ELF-1 (cell line): ENCODE data around the gene DTX3L.

ENCODE experiments used
- DNase-seq: peaks from one replicate; pipeline ENCODE4 v3.0.0-alpha.2; 2016; ENCODE audit warnings: low read depth, low spot score

The DTX3L gene

DNA sequence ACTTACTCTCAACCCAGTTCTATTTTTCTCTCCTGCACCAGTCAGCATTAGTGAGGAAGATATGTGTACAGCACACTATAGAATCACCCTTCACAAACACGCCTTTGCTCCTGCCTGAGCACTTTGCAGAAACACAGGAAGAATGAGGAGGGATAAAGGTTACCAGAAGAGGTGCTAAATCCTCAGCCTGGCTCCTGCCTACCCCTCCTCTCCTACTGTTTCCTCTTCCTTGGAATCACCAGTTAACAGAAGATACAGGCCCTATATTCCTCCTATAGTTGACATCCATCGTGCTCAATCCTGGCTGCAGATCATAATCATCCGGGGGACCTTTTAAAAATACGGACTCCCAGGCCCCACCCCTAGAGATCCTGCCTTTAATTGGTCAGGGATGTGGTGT is 42.2 kb downstream of the DTX3L start:
- DNase-seq: no peak

DNA sequence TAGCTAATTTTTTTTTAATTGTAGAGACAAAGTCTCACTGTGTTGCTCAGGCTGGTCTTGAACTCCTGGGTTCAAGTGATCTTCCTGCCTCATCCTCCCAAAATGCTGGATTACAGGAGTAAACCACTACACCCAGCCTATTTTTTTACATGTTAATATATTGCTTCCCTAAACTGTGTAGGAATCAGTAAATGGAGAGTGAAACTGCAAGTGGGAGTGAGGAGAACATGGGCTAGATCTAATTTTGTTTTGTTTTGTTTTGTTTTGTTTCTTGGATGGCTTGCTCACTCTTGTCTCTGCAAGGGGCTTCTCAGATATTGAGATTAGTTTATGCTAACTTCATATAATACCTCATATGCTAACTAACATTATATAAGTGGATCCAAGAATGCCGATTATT is 44.8 kb downstream of the DTX3L start:
- DNase-seq: no peak

DNA sequence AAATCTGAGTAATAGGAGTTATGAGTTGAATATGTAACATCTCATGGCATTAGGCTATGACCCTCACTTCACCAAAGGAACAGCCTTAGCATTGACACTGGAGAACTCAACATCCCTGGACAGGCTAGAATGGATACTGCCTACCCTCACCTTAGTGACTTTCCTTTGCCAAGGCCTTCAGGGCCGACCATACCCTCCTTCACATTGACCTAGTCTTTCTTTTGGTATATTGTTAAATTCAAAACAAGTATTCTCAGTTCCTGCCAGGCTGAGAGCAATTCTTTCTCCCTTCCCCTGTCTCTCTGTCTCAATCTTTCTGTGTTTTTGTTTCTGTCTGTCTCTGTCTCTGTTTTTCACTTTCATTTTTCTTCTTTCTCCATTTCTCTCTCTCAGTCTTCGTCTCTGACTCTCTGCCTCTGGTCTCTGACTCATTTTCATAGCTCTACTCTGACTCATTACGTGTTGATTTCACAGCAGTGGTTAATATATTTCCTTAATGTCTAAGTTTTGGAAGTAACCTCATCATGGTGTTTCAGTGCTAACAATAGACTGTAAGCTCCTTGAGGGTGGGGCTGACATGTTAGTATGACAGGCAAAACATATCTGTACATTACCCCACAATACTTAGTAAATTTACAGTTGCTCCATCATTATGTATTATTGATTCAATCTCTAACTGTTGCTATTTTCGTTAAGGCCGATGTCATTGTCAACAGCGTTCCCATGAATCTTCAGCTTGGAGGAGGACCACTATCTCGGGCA is 45.8 kb downstream of the DTX3L start:
- DNase-seq: no peak

DNA sequence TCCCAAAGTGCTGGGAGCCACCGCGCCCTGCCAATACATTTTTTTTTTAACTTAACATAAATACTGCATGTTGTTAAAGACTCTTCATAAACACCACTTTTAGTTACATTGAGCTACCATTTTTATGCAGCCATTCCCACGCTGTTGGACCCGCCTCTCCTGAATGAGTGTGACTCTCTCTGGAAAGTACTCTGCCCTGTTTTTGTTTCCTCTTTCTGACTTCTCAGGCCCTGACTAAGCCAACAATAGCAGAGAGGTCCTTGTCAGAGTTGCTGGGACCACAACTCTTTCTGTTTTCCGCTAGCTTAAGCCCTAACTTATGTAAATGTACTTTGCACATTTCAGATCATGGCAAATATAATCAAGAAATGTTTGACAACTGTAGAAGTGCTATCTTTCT is 48.6 kb downstream of the DTX3L start:
- DNase-seq: no peak

DNA sequence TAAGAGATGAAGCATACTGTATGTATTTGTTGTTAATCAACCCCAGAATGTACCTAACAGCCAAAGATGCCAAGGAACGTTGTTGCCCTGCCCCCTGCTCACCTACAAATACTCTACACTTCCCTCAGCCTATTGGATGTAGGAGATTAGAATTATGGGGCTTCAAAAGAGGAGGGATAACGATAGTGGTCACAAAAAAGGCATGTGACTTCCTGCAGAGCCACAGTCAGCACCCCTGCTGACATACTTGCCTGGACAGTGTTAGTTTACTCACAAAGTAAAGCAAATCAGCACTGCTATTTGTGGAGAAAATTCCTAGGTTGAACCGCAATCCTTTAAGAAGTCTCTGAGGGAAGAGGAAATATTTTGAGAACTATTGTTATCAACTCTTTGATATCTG is 51.2 kb downstream of the DTX3L start:
- no peak for DNase-seq

DNA sequence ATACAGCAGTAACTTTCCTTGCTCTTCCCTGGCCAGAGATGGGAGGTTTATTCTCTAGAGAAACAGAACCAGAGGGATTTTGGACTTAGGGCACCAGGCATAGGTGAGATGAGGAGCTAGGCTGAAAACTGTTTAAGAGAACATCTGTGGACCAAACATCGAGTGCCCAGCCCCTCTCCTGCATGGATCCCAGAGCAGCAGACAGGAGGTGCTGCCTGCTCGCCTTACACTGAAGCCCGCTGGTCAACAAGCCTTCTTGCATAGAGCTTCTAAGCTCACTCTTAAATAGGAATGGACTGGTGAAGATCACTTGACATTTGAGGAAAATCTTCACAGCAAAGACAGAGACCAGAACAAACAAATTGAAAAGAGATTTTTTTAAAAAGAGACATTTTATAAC is 54.5 kb downstream of the DTX3L start:
- DNase-seq: peak; percentile 5

DNA sequence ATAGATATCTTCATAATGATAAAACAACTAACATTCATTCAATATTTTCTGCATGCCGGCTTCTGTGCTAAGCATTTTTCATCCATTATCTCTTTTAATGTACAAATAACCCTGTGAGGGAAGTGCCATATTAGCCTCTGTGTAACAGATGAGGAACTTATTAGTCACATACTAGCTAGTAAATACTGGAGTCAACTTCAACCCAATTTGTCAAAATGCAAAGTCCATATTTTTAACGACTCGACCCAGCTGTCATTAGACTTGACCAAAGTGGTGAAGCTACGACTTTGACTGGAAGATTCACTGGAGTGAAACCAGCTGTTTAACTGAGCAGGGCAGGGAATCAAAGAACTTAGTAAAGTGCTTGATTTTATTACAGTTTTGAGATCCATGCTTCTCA is 54.9 kb downstream of the DTX3L start:
- DNase-seq: no peak

DNA sequence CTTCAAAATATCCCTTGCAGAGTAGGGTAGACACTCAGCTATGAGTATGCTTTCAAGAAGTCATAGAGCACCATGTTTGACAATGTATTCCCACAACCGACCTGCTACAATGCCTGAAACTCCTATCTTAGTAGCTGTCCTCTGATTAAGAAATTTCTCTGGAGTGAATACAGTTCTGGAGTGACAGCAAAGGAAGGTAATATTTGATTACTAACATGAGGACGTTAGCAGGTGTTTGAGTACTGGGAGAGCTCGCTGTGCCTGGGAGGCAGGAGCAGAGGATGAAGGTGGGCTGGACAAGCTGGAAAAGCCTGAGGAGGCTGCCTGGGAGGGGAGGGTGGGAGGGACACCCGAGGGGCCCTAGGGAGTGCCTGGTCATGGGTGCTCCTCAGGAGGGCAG is 56.3 kb downstream of the DTX3L start:
- DNase-seq: no peak

DNA sequence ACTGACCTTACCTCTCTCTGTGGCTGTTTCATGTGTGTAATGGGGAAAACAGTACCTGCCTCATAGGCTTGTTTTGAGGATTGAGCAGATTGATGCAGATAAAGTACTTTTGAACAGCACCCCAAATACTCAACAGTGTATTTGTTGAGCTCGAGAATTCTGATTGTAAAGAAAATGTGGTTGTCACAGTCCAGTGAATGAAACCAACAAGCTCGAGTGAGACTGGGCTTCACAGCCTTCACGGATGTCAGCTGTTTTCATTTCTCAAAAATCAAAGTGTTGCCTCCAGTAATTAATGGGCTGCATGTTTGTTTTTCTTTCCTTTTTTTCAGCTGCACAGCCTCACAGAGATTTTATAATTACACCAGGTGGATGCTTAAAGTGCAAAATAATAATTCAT is 57.0 kb downstream of the DTX3L start:
- no peak for DNase-seq

DNA sequence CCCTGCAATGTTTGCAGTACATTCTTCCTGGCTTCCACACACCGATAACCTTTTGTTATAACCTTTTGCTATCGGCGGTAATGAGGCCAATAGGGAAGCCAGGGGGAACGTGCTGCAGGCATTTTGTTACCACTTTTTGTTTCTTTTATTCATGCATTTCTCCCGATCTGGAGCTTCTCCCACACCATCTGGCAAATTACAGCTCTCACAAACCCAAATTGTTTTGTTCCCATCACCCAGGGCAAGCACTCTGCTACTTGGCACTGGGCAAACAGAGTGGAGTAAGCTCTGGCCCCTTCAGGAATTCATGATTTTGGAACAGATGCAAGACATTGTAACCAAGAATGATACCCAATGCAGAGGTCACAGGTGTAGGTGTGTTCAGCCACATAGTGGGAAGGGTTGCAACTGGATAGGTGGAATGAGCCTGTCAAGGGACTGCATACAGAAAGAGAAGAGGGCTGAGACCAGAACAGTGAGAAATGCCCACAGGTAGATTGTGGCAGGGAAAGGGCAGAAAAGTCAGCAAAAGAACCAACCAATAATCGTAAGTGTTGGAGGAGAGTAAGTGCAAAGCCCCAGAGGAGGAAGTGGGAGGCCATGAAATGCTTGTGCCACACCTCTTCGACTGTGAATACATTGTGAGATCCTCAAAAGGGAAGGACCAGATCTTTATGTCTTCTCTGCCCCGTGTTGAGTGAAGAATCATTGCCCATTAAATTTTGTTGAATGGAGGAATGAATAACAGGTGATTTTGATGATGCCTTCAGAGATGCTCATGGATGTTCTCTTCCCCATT is 59.1 kb downstream of the DTX3L start:
- DNase-seq: no peak
